NCI-H2029 (cell line): ENCODE measurements around the gene RIMS3.
"Not testable (repeated sequence)": the region's sequence is repeated elsewhere in the genome, so short reads cannot be mapped to it uniquely, and the experiment has no call there.

Source experiments
- DNase-seq: peaks from one replicate; lab custom pipeline; 2025; lab: John Stamatoyannopoulos, UW

RIMS3 gene

DNA sequence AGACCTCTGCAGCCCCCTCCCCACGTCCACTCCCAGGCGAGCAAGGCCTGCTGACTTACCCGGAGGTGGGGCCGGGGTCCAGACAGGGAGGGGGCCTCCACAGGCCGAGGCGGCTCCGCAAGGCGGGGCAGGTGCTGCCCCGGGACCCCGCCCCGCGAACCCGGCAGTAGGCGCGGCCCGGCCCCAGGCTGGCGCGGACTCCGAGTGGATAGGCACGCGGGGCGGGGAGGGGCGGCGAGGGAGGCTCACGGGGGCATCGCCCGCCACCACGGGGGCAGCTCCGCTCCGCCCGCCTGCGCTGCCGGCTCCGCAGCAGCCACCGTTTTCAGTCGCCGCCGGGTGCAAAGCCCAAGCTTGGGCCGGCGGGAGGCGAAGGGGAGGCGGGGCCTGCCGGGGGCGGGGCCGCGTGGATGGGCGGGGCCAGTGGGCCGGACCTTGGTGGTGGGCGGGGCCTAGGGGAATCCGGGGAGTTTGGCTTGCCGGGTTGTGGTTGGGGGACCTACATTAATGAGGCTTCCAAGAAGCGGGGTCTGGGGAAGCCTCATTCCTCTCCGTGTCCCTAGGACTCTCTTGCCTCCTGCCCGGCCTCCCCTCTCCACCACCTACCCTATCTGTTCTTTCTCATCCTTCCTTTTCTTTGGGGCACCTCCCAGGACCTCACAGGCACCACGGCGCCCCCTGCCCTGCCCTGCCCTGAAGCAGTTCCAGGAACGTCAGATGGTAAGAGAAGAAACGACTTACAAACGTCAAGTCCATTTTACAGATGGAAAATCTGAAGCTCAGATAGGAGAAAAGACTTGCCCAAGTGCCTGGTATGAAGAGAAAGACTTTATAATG is at the start of gene RIMS3:
Gene RIMS3, minus strand, starts transcription at position 348 of the 837 bp plus-strand sequence. CDS start 23,757 bp downstream, outside the sequence.
- peak; percentile 98 for DNase-seq

DNA sequence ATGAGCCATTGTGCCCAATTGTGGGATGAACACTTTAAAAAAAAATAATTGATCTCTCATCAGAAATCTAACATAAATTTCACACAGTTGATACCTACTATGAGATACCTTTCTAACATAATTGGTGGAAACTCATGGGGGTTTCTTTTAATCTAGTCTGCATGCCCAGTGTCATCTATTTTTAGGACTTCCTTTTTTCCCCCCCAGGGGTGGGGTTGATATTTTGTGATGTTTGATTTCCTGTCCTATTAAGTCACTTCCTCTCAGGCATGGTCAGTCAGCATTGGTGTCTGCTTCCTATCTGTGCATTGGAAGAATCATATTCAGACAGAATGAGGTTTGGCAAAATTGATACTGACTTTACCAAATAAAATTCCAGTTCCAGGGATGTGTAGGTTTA is 47.5 kb upstream of the RIMS3 start:
- DNase-seq: no peak

DNA sequence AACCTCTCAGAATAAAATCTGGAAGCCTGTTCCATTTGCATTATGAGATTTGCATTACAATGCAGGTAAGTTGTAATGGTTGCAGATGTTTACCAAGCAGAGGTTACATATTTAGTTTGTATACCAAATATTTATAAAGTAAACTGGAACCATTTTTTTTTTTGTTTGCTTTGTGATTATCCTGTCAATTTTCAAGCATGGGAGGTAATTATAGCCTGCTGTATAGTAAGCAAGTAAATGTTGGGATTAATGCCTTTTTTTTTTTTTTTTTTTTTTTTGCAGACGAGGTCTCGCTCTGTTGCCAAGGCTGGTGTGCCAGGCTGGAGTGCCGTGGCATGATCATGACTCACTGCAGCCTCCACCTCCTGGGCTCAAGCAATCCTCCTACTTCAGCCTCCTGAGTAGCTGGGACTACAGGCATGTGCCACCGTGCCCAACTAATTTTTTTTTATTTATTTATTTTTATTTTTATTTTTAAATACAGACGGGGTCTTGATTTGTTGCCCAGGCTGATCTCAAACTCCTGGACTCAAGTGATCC is 47.0 kb upstream of the RIMS3 start:
- peak; percentile 98 for DNase-seq

DNA sequence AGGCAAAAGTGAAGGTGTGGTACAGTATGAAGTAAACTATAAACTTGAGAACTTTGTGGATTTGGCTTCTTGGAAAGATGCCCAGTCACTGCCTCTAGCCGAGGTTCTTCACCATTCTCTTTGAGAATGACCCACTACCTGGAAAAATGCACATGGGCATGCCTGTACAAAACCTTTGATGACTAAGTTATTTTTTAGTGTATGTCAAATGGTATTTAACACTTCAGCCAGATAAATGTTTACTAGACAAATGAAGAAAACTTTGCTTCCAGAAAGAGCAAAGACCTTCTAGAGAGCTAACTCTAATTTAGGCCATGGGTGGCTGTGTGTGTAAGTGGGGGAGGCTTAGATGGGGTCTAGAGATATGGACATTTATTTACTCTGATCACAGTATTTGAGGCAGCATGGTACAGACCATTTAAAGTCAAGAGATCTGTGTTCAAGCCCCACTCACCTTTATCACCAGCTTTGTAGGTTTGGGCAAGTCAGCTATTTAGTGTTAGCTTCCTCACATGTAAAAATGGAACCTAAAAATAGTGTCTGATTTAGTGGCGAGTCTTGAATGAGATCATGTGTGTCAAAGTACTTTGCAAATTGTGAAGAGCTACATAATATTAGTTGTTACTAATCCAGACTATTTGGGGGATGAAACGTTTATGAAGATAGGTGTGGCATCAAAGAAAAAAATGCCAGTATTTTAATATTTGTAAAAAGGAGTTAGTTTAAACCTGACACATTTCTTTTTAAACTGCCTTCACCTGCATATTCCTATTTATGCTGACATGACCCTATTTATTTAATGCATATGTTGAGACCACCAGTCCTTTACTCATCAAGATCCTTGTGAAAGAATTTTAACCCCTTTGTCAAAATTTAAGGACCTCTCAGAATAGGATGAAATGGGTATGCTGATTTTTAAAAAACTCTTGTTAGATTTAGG is 46.3 kb upstream of the RIMS3 start:
- DNase-seq: peak; percentile 72

DNA sequence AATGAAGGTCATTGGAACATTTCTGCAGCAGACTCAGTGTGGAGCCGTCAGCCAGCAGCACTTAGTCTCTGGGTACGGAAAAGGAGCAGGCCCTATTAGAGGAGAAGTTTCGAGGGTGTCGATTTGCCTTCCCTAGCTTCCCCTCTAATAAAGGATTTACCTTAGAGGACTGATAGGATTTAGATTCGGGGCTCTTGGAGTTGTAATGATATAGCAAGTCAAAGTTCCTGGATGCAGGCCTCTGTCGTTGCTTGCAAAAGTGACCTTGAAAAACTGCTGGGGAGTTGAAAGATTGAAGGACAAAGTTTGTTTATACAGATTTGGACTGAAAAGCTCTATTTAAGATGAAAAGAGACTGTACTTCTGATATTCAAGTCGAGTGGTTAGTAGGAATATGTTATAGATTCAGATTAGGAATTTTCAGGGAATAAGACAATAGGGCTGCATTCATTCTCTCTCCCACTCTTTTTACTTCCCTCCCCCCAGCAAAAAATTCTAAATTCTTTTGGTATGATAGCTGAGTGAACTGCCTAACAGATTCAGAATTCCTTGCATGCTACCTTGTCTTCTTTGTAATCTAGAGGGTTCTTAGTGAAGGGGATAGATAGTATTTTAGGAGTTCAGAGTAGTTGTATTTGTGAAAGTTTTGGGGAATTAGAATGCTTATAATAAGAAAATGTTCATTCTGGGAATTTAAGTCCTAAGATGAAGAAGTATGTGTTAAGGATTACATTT is 45.3 kb upstream of the RIMS3 start:
- no peak for DNase-seq

DNA sequence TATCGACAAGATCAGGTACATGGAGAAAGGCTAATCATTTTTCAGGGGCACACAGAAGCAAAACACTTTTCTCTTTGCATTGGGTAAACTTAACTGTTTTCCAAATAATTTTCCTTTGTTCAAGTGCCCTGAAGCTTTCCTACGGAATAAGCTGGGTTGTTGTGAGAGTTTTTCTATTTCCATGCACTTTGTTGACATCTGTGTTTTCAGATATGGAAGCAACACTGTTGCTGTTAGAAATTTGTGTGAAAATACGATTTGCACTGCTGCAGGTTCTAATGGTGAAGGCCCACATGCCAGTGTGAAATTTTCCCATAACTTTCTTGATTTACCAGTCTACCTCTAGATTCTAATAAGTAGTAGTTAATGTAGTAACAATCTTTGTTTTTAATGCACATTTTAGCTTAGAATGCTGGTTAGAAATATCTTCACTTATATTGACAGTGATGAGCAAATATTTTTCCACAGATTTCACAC is 44.4 kb upstream of the RIMS3 start:
- DNase-seq: no peak

DNA sequence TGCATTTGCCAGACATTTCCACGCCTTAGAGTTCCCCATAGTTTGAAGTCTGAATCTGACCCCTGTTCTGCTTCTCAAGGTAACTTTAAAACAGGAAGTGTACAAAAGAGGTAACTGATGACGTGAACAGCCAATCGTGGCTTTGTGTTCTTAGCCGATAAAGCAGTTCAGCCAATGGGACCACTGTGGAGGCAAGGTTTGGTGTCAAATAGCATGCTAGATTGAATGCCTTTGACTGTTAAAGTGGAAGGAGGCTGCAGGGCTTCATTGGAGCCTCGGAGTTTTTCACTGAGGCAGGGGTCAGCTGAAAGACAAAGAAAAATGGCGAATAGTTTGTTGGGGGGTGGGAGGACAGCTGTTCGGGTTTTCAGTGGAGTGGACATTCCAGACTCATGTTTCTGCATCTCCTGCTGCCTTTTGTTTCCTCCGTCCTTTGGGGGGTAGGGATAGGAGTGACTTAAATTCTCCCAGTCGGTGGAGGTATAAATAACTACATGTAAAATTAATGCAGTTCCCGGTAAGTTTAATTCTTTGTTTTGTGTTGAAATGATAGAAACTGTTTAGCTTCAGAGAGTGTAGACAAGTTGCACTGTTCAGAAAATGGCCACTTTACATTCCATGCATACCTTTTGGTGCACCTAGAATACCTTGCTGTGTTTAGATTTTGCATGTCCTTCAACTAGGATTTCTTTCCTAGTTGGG is 43.8 kb upstream of the RIMS3 start:
- peak; percentile 100 for DNase-seq

DNA sequence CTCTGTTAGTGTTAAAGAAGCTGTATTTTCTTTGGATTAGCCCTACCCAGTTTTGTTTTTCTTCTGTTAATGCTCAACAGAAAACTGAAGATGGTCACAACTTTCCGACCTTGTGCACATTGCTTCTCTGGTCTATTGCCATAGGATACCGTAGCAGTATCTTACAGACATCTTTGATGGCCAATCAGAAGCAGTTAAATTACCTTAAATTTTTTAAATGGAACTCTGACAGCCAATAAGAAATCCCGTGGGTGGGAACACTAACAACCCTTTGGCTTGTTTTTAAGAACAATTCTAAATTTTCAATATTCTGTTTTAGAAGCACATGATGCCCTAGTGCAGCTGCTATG is 43.2 kb upstream of the RIMS3 start:
- peak; percentile 100 for DNase-seq

DNA sequence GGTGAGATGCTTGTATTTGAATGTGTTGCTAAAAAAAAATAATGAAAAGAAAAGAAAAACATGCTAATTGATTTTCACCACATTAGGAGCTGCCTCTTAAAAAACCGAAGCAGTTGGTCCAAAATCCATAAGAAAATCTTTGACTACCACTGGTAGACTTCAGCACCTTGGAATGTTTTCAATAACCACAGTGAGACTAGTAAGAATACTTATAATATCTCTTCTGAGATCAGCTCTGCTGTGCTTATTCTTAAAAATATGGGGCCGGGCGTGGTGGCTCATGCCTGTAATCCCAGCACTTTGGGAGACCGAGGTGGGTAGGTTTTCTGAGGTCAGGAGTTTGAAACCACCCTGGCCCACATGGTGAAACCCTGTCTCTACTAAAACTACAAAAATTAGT is 41.1 kb upstream of the RIMS3 start:
- no peak for DNase-seq

DNA sequence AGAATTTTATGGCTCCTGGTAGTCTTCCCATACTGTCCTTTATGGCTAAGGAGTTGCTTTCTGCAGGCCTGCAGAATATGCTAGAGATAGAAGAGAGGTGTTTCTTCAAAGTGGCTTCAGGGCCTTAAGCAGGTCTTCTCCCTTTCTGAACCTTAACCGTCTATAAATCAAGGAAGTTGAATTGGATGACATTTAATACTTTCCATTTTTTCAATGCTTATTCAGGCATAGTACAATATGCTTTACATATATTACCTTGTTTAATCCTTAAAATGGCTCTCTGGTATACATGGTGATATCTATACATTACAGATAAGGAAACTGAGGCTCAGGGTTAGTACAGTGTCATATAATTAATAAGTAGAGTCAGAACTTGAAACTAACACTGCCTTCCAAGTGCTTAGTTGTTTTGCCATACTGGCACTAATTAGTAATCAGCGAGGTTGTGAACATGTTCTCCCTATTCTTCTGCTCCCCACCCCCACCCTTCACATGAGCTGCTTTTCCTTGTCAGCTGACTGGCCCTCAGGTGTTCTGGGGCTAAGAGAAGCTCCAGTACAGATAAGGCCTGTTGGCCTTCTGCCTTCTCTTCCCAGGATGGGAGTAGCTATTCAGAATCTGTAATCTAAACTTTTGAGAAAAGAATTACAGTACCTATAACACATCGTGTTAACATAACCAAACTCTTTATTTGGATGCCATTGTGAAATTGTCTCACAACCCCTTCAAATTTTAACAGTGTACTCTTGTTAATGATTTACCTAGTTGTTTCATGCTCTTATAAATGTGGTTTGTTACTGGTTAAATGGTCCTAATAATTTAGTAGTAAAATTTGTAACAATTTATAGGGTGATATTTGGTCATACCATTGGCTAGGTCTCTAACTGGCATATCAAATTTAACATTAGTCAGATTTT is 39.6 kb upstream of the RIMS3 start:
- DNase-seq: peak; percentile 84

DNA sequence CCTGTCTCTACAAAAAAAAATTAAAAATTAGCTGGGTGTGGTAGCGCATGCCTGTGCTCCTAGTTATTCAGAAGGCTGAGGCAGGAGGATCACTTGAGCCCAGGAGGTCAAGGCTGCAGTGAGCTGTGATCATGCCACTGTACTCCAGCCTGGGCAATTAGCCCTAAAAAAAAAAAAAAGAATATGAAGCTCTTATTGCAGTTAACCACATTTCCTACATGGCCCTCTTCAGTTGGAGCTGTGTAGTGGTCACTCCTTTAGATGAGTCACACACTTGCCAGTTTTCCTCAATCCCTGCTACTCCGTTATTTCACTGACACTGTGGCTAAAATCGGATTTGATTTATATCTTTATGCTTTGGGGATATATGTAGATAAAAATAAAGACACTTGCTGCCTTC is 37.8 kb upstream of the RIMS3 start:
- peak; percentile 97 for DNase-seq

DNA sequence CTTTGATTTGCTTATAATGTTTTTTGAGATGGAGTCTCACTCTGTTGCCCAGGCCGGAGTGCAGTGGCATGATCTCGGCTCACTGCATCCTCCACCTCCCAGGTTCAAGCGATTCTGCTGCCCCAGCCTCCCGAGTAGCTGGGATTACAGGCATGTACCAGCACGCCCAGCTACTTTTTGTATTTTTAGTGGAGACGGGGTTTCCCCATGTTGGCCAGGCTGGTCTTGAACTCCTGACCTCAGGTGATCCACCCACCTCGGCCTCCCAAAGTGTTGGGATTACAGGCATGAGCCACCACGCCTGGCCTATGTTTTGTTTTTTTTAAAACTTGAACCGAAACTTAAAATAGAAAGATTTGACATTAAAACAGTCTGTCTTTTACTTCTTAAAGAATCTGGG is 37.3 kb upstream of the RIMS3 start:
- DNase-seq: not testable (repeated sequence)

DNA sequence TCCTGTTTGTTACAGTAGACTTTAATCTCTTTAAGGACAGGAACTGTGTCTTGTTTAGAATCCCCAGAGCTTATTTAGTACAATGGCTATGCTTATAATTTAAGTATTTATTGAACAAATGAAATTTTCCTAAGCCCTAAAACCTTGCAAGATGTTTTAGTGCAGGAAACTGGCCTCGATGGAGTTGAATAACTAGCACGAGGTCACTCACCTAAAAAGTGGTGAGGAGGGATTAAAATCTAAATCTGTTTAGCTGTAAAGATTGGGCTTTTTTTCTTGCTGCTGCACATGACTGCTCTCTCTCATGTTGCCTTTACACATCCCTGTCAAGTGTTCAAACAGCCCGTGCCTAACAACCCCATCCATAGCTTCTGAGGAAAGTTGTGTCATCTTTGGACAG is 36.2 kb upstream of the RIMS3 start:
- no peak for DNase-seq

DNA sequence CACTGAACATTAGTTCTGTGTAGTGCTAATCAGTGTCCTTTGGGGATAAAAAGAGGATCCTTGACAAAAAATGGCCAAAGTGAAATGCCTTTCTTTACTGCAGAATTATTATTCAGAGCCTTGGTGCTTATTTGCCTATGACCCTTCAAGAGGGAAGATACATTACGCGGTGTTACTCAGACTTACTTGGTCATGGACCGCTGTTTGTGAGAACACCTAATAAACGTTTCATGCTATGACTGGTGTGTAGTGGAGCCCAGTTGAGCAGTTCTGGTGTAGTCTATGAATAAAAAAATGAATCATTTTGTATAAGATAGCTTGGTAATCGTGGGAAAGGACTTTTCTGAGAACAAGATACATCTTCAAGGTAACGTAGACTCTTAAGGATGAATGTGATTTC is 34.3 kb upstream of the RIMS3 start:
- DNase-seq: peak; percentile 57

DNA sequence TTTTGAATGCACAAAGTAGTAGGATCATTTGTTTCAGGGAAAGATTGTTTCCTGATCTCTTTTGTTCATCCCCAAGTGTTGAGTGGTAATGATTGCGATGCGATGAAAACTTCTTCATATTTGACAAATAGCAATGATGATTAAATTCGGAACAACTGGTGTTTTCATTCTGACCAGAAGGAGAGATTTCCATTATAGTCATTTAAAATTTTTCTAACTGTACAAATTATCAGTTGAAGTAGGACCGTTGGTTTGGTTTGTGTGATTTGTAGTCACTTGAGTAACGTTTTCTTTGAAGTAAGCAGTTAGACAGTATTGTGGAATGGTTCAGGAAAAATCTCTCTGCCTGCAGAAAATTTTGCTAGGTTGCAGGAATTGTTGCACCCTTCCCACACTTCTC is 32.0 kb upstream of the RIMS3 start:
- DNase-seq: no peak

DNA sequence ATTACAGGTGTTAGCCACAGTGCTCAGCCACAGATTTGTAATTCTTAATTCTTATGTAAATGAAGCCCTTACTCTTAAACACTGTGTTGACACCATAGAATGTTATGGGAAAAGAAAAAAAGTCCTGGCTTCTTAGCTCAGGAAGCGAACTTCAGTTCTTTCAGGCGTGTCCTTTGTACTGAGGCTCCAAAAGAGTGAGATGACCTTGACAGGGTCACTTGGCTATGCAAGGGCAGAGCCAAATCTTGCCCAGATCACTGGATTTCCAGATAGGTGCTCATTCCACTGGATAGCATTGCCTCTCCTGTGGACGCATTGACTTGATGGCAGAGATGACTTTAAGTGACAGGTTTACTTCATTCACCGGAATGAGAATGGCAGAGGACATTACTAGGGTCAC is 30.8 kb upstream of the RIMS3 start:
- DNase-seq: no peak

DNA sequence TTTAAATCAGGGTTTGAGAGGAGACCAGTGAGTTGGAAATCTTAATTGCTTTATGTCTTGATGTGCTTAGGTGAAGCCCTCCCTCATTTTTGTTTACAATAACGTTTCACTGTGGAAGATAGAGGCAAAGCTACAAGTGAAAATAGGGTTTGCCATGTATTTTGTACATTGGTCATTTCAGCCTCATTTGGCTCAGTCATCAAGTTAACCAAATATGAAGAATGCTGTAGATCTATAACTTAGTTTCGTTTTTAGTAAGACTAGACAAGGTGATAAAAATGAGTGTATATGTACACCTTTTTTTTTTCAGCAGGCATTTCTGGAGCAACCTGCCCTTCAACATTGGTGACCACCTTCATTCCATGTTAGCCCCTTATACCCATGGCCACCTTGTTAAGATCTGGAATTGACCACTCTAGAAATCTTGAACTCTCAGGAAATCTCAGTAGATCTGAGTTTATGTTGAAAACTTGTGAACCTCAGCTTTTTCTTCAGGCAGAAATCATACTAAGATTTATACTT is 28.9 kb upstream of the RIMS3 start:
- no peak for DNase-seq

DNA sequence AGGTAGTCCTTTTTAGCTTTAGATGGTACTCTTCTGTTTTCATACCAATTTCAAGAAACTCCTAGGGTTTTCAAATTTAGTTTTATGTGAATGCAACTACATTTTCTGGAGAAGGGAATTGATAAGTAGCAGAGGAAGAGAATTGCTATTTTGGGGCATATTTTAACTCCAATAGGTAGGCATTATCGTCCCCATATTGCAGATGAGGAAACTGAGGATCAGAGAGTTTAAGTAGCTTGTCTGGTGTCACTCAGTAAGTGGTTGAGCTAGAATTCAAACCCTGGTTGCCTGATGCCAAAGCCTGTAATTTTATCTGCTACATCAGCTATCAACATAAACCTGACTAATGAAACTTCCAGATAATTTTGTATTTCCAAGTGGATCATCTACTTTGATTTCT is 27.9 kb upstream of the RIMS3 start:
- DNase-seq: no peak

DNA sequence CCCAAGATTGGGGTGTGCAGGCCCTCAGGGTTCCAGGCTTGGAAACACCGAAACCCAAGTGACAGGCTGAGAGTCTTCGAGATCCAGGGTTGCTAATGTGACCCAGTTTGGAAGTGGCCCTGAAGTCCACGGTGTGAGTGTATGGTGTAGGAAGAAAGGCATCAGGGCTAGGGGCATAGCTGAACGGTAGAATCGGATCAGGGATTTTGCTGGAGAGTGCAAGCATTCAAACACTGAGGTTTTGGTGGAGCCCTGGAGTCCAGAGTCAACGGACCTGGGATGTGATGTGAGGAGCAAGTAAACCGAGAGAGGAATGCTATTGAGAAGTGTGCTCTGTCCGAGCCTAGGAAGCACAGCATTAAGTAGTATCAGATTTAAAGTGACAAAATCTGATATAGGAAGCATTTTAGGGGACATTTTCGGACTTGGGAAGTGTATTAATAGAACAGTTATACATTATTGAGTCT is 27.0 kb upstream of the RIMS3 start:
- DNase-seq: peak; percentile 81
